ENCODE data around the gene SSR3. TPM values are rescaled to one million over a fixed set of nuclear protein-coding genes. Genes with fewer than 3 reads are reported as not detected.

SSR3 gene
- total RNA-seq, 1 experiment from 2014 or later, result 177 TPM

DNA sequence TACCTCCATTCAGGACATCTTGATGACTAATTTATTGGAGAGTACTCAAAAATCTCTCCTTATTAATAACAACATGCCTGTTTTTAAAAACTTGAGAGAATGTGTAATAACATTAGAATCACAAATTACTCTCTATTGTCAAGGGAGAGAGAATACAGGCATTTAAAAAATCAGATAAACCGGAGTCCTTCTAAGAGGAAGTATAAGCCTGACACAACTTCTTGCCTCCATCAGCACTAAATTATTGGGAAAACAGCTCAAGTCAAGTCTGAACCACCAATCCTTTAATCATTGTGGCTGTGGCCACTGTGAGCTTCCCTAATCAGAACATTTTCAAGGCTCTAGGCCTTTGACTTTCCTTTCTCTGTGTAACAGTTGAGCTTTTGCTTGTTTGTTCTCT lies 38.0 kb downstream of the SSR3 start:
- Histone ChIP-seq H3K9me2 (ENCODE audit: insufficient read depth) (no peaks in the 10 kb centered on the region), H3K79me2 (ENCODE audit: insufficient read depth, low read length) (no peaks in the 10 kb centered on the region), H3K4me1 (ENCODE audit: control insufficient read depth in 1 of 2, insufficient read depth in 2 of 2, low read length in 2 of 2) (peaks cover 4 to 6% of the 10 kb centered on the region in 2 experiments; a peak in 2 of 4 replicates), H3K9ac (ENCODE audit: low read length) (no peak overlapping the region), H3K27ac (ENCODE audit: low read depth, low read length) (no peak overlapping the region), H4K20me1 (ENCODE audit: insufficient read depth) (no peaks in the 10 kb centered on the region), H3K36me3 (ENCODE audit: control insufficient read depth in 1 of 2, insufficient read depth in 2 of 2, low read length in 2 of 2) (no peaks in the 10 kb centered on the region), H3K4me3 (replicated peaks in 1 of 2; ENCODE audit: low read depth in 1 of 2, low read length in 2 of 2) (no peak overlapping the region), H3K27me3 (ENCODE audit: insufficient read depth, low read length) (no peaks in the 10 kb centered on the region), H2AFZ (ENCODE audit: low read depth, low read length, poor library complexity, severe bottlenecking) (no peak overlapping the region), H3K4me2 (ENCODE audit: low read length) (no peak overlapping the region), H3K9me3 (ENCODE audit: control insufficient read depth in 1 of 2, insufficient read depth in 1 of 2, low read depth in 1 of 2, low read length in 2 of 2) (no peaks in the 10 kb centered on the region)
- BruUV-seq (replicated peaks), result no TSS peak
- intact Hi-C loops (cut with micrococcal nuclease), result loop anchor here (10.0 kb wide), 1 partner anchor 522 kb away; no protein-coding TSS in a partner anchor
- no peak for ATAC-seq
- RAD21 ChIA-PET (ENCODE audit: low non-redundant PET in 1 of 2, low total read pairs in 2 of 2, uncharacterized antibody in 2 of 2, unreplicated experiment in 2 of 2), result no interaction called here
- no peak for DNase-seq (ENCODE audit: low read depth, low spot score)
- CTCF ChIA-PET, result interaction anchor here (1.0 to 1.8 kb wide), 3 partner anchors 11 to 134 kb away, joined by 3 to 5 read pairs (median 4); no protein-coding TSS in a partner anchor
- no peak for TF ChIP-seq EZH2phosphoT487 (IDR thresholded peaks at IDR 0.05; ENCODE audit: borderline replicate concordance)
- TF ChIP-seq ZFX (IDR thresholded peaks at IDR 0.05), result no peak
- no peak for TF ChIP-seq JUND (IDR thresholded peaks at IDR 0.05)
- TF ChIP-seq SRF (IDR thresholded peaks at IDR 0.05; ENCODE audit: low read depth), result no peak
- POLR2A ChIA-PET, result no interaction called here

DNA sequence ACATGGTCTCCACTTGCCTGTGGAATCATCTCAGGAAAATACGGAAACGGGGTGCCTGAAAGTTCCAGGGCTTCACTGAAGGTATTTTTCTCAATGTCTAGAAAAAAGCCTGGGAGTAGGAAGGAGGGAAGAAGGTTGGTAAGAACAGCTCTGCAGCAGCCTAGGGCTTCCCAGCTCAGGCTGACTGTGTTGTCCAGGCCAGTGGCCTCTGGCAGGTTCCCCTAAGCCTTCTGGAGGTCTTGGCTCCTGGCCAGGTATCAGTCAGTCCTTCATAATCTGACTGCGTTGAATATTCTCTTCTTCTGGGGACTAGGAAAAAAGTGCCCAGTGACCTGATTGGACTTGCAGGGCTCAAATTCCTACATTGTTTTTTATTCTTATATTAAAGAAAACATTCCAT lies 38.6 kb downstream of the SSR3 start:
- H3K4me3 ChIP-seq (replicated peaks in 1 of 2; ENCODE audit: low read depth in 1 of 2, low read length in 2 of 2), result no peak overlapping the region
- POLR2A ChIA-PET, result no interaction called here
- CTCF ChIA-PET, result interaction anchor here (1.0 to 1.8 kb wide), 3 partner anchors 11 to 134 kb away, joined by 3 to 5 read pairs (median 4); no protein-coding TSS in a partner anchor
- no peaks in the 10 kb centered on the region for H3K9me2 ChIP-seq (ENCODE audit: insufficient read depth)
- no TSS peak for BruUV-seq (replicated peaks)
- no peak for DNase-seq (ENCODE audit: low read depth, low spot score)
- H3K4me1 ChIP-seq (ENCODE audit: control insufficient read depth in 1 of 2, insufficient read depth in 2 of 2, low read length in 2 of 2), result peaks cover 4 to 6% of the 10 kb centered on the region in 2 experiments; a peak in 2 of 4 replicates
- H4K20me1 ChIP-seq (ENCODE audit: insufficient read depth), result no peaks in the 10 kb centered on the region
- no peaks in the 10 kb centered on the region for H3K27me3 ChIP-seq (ENCODE audit: insufficient read depth, low read length)
- no peaks in the 10 kb centered on the region for H3K9me3 ChIP-seq (ENCODE audit: control insufficient read depth in 1 of 2, insufficient read depth in 1 of 2, low read depth in 1 of 2, low read length in 2 of 2)
- RAD21 ChIA-PET (ENCODE audit: low non-redundant PET in 1 of 2, low total read pairs in 2 of 2, uncharacterized antibody in 2 of 2, unreplicated experiment in 2 of 2), result no interaction called here
- H3K27ac ChIP-seq (ENCODE audit: low read depth, low read length), result no peak overlapping the region
- intact Hi-C loops (cut with micrococcal nuclease), result loop anchor here (10.0 kb wide), 1 partner anchor 521 kb away; no protein-coding TSS in a partner anchor
- H3K36me3 ChIP-seq (ENCODE audit: control insufficient read depth in 1 of 2, insufficient read depth in 2 of 2, low read length in 2 of 2), result no peaks in the 10 kb centered on the region
- no peak overlapping the region for H2AFZ ChIP-seq (ENCODE audit: low read depth, low read length, poor library complexity, severe bottlenecking)
- no peaks in the 10 kb centered on the region for H3K79me2 ChIP-seq (ENCODE audit: insufficient read depth, low read length)
- ATAC-seq, result no peak
- no peak overlapping the region for H3K9ac ChIP-seq (ENCODE audit: low read length)
- no peak overlapping the region for H3K4me2 ChIP-seq (ENCODE audit: low read length)
- TF ChIP-seq EZH2 (IDR thresholded peaks at IDR 0.05) (no peak), JUND (IDR thresholded peaks at IDR 0.05) (no peak), CEBPB (IDR thresholded peaks at IDR 0.05; ENCODE audit: low read depth) (no peak), ELF1 (IDR thresholded peaks at IDR 0.05; ENCODE audit: borderline replicate concordance, low read depth) (no peak), CBX3 (IDR thresholded peaks at IDR 0.05; ENCODE audit: low read depth) (no peak), FOSL1 (IDR thresholded peaks at IDR 0.05; ENCODE audit: low read depth) (no peak), ZFX (IDR thresholded peaks at IDR 0.05) (no peak), POLR2A (IDR thresholded peaks at IDR 0.05; ENCODE audit: borderline replicate concordance, extremely low read depth, insufficient read depth, insufficient read length) (no peak), SRF (IDR thresholded peaks at IDR 0.05; ENCODE audit: low read depth) (no peak), SP1 (IDR thresholded peaks at IDR 0.05; ENCODE audit: low read depth) (no peak), POLR2AphosphoS5 (IDR thresholded peaks at IDR 0.05; ENCODE audit: low read depth, low read length) (no peak)
- TF ChIP-seq, protein P1, sequence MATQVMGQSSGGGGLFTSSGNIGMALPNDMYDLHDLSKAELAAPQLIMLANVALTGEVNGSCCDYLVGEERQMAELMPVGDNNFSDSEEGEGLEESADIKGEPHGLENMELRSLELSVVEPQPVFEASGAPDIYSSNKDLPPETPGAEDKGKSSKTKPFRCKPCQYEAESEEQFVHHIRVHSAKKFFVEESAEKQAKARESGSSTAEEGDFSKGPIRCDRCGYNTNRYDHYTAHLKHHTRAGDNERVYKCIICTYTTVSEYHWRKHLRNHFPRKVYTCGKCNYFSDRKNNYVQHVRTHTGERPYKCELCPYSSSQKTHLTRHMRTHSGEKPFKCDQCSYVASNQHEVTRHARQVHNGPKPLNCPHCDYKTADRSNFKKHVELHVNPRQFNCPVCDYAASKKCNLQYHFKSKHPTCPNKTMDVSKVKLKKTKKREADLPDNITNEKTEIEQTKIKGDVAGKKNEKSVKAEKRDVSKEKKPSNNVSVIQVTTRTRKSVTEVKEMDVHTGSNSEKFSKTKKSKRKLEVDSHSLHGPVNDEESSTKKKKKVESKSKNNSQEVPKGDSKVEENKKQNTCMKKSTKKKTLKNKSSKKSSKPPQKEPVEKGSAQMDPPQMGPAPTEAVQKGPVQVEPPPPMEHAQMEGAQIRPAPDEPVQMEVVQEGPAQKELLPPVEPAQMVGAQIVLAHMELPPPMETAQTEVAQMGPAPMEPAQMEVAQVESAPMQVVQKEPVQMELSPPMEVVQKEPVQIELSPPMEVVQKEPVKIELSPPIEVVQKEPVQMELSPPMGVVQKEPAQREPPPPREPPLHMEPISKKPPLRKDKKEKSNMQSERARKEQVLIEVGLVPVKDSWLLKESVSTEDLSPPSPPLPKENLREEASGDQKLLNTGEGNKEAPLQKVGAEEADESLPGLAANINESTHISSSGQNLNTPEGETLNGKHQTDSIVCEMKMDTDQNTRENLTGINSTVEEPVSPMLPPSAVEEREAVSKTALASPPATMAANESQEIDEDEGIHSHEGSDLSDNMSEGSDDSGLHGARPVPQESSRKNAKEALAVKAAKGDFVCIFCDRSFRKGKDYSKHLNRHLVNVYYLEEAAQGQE (IDR thresholded peaks at IDR 0.05; ENCODE audit: low read depth), result no peak
- TF ChIP-seq, protein P2, sequence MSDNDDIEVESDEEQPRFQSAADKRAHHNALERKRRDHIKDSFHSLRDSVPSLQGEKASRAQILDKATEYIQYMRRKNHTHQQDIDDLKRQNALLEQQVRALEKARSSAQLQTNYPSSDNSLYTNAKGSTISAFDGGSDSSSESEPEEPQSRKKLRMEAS (IDR thresholded peaks at IDR 0.05), result no peak
- TF ChIP-seq, protein P3, sequence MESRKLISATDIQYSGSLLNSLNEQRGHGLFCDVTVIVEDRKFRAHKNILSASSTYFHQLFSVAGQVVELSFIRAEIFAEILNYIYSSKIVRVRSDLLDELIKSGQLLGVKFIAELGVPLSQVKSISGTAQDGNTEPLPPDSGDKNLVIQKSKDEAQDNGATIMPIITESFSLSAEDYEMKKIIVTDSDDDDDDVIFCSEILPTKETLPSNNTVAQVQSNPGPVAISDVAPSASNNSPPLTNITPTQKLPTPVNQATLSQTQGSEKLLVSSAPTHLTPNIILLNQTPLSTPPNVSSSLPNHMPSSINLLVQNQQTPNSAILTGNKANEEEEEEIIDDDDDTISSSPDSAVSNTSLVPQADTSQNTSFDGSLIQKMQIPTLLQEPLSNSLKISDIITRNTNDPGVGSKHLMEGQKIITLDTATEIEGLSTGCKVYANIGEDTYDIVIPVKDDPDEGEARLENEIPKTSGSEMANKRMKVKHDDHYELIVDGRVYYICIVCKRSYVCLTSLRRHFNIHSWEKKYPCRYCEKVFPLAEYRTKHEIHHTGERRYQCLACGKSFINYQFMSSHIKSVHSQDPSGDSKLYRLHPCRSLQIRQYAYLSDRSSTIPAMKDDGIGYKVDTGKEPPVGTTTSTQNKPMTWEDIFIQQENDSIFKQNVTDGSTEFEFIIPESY (IDR thresholded peaks at IDR 0.05; ENCODE audit: extremely low read depth, insufficient replicate concordance, low read length), result no peak

All from HCT116 (cell line).